ENCODE measurements around the gene TMCO2.

GRCh38 chr1:40239626-40240025 is 8.1 kb upstream of the TMCO2 start:
- TF ChIP-seq CTCF (IDR thresholded peaks at IDR 0.05) (no peak), POLR2A (IDR thresholded peaks at IDR 0.05) (no peak)

Data from testis (tissue), 2 donors.